CD8-positive, alpha-beta memory T cell (primary cell): ENCODE results near the gene COL9A3. TPM values are rescaled to one million over a fixed set of nuclear protein-coding genes. Genes with fewer than 3 reads are reported as not detected.

Source experiments
- CTCF ChIA-PET: fragments of 350-600 bp; sonication (Branson Sonifier 250); formaldehyde crosslinking; loops from one replicate; lab custom pipeline; 2021; ENCODE audit warnings: antibody characterized with exemption; lab: Charles Lee
- POLR2A ChIA-PET: fragments of 350-600 bp; sonication (Branson Sonifier 250); formaldehyde crosslinking; loops from one replicate; lab custom pipeline; 2021; ENCODE audit warnings: antibody characterized with exemption; lab: Charles Lee
- DNase-seq, 5 donors: peaks; one replicate each; pipeline versions ENCODE4 v3.0.0 to v3.0.0-alpha.2; 2020 to 2022; ENCODE audit warnings: mixed read lengths in 1 of 5
- H3K27ac ChIP-seq: one replicate; pipeline ENCODE4 v1.7.0; 2013; ENCODE audit warnings: low read depth, mild to moderate bottlenecking, low read length, moderate library complexity
- H3K27me3 ChIP-seq: 2 replicates; pipeline ENCODE4 v1.7.0; 2013; ENCODE audit warnings: low read length, mild to moderate bottlenecking; ENCODE audit not compliant: insufficient read depth, poor library complexity, severe bottlenecking
- H3K36me3 ChIP-seq: 2 replicates; pipeline ENCODE4 v1.7.0; 2013; ENCODE audit warnings: mild to moderate bottlenecking, low read length, moderate library complexity; ENCODE audit not compliant: insufficient read depth
- H3K4me1 ChIP-seq: 2 replicates; pipeline ENCODE4 v1.7.0; 2013; ENCODE audit warnings: mild to moderate bottlenecking, low read length, moderate library complexity; ENCODE audit not compliant: insufficient read depth
- H3K4me3 ChIP-seq: 2 replicates; pipeline ENCODE4 v1.7.0; 2013; ENCODE audit warnings: mild to moderate bottlenecking, low read length
- H3K9me3 ChIP-seq: 2 replicates; pipeline ENCODE4 v1.7.0; 2013; ENCODE audit warnings: mild to moderate bottlenecking, low read length
- H3K27ac Mint-ChIP-seq, 8 donors: one replicate each; pipeline ENCODE4 v1.8.0; 2020 to 2021; ENCODE audit warnings: mixed read lengths in 8 of 8, mild to moderate bottlenecking in 6 of 8, inconsistent platforms in 3 of 8, moderate library complexity in 3 of 8
- H3K27me3 Mint-ChIP-seq, 2 donors: one replicate each; pipeline ENCODE4 v1.8.0; 2020 to 2021; ENCODE audit warnings: mixed read lengths in 2 of 2, mild to moderate bottlenecking in 1 of 2, moderate library complexity in 1 of 2
- H3K36me3 Mint-ChIP-seq, 3 donors: one replicate each; pipeline ENCODE4 v1.8.0; 2020 to 2021; ENCODE audit warnings: mixed read lengths in 3 of 3, inconsistent platforms in 1 of 3, mild to moderate bottlenecking in 1 of 3
- H3K4me1 Mint-ChIP-seq, 3 donors: one replicate each; pipeline ENCODE4 v1.8.0; 2020 to 2021; ENCODE audit warnings: mixed read lengths in 3 of 3, inconsistent platforms in 1 of 3, mild to moderate bottlenecking in 1 of 3
- H3K4me3 Mint-ChIP-seq, 7 donors: one replicate each; pipeline ENCODE4 v1.8.0; 2020 to 2021; ENCODE audit warnings: mixed read lengths in 7 of 7, mild to moderate bottlenecking in 6 of 7, moderate library complexity in 4 of 7, inconsistent platforms in 2 of 7
- H3K9me3 Mint-ChIP-seq, 5 donors: one replicate each; pipeline ENCODE4 v1.8.0; 2020 to 2022; ENCODE audit warnings: mixed read lengths in 5 of 5, mild to moderate bottlenecking in 3 of 5, moderate library complexity in 2 of 5, inconsistent platforms in 1 of 5
- polyA plus RNA-seq: library from polyadenylated mRNA; unstranded; fragments of 300-500 nt; fragmentation: Illumina TruSeq; gene quantifications from one replicate; pipeline ENCODE4 v1.2.3, GENCODE V29; 2021
- total RNA-seq, 2 experiments: library from RNA; stranded (reverse); gene quantifications; one replicate each; pipeline ENCODE4 v1.2.3, GENCODE V29; 2021

COL9A3 gene
- total and polyA plus RNA-seq, 3 experiments from 2014 or later, result not detected

GRCh38 chr20:62816031-62816883, 593 bp upstream of the COL9A3 start:
- no peak overlapping the region for H3K27ac Mint-ChIP-seq
- no peak for DNase-seq
- Histone ChIP-seq H3K27ac (no peak overlapping the region), H3K4me1 (peaks cover 10% of the 10 kb centered on the region), H3K27me3 (peaks cover 22% of the 10 kb centered on the region), H3K9me3 (no peaks in the 10 kb centered on the region), H3K36me3 (peaks cover under 1% of the 10 kb centered on the region), H3K4me3 (no peak overlapping the region)
- peaks cover 16 to 30% of the 10 kb centered on the region in 2 donors for H3K27me3 Mint-ChIP-seq
- ChIA-PET CTCF (interaction anchor here (1.3 to 1.4 kb wide), 3 partner anchors 8 to 77 kb away, joined by 3 read pairs; no protein-coding TSS in a partner anchor), POLR2A (interaction anchor here (1.3 kb wide), 1 partner anchor 108 kb away, joined by 3 read pairs; the partner anchor contains the start of gene NTSR1)
- peaks cover 0 to 2% (median 0%) of the 10 kb centered on the region in 5 donors for H3K9me3 Mint-ChIP-seq
- peak overlapping the region in 6 of 7 donors; percentile 24 to 80 (median 48) for H3K4me3 Mint-ChIP-seq
- H3K36me3 Mint-ChIP-seq, result peaks cover 0 to 19% (median 0%) of the 10 kb centered on the region in 3 donors
- peaks cover 9 to 22% (median 10%) of the 10 kb centered on the region in 3 donors for H3K4me1 Mint-ChIP-seq

DNA sequence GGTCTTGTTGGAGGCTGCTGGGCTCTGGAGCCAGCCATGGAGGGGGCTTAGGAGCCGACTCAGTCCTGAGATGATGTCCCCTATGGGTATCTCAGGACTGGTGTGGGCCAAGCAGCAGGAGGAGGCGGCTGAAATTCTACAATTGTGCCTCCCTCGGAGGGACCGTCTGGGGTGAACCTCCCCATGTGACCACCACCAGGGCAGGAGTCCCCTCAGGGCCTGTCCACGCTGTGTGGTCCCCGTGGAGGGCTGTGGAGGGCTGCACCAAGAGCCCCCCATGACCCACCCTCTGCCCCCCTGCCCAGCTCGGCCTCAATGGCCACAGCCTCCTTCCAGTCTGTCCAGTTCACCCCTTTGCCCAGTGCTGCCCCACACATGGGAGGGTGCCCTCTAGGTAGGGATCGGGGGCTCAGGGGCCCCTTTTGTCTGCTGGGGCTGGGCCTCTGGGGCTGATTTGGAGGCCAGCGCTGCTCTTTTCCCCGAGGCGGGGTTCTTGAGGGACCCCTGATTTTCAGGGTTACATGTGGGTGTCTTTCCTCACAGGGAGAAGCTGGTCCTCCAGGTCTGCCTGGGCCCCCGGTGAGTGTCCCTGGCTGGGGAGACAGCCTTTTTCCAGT, 1.2 kb downstream of the COL9A3 start:
- Histone ChIP-seq H3K4me1 (peaks cover 10% of the 10 kb centered on the region), H3K27me3 (peaks cover 22% of the 10 kb centered on the region), H3K9me3 (no peaks in the 10 kb centered on the region), H3K27ac (no peak overlapping the region), H3K36me3 (no peaks in the 10 kb centered on the region), H3K4me3 (no peak overlapping the region)
- peaks cover 9 to 22% (median 10%) of the 10 kb centered on the region in 3 donors for H3K4me1 Mint-ChIP-seq
- ChIA-PET POLR2A (no interaction called here), CTCF (interaction anchor here (1.0 to 1.1 kb wide), 2 partner anchors 10 to 83 kb away, joined by 3 read pairs; no protein-coding TSS in a partner anchor)
- peak overlapping the region in 2 of 7 donors; percentile 15 to 17 for H3K4me3 Mint-ChIP-seq
- H3K9me3 Mint-ChIP-seq, result peaks cover 0 to 2% (median 0%) of the 10 kb centered on the region in 5 donors
- H3K36me3 Mint-ChIP-seq, result peaks cover 0 to 4% (median 0%) of the 10 kb centered on the region in 3 donors
- DNase-seq, result no peak
- peaks cover 16 to 30% of the 10 kb centered on the region in 2 donors for H3K27me3 Mint-ChIP-seq
- H3K27ac Mint-ChIP-seq, result no peak overlapping the region

DNA sequence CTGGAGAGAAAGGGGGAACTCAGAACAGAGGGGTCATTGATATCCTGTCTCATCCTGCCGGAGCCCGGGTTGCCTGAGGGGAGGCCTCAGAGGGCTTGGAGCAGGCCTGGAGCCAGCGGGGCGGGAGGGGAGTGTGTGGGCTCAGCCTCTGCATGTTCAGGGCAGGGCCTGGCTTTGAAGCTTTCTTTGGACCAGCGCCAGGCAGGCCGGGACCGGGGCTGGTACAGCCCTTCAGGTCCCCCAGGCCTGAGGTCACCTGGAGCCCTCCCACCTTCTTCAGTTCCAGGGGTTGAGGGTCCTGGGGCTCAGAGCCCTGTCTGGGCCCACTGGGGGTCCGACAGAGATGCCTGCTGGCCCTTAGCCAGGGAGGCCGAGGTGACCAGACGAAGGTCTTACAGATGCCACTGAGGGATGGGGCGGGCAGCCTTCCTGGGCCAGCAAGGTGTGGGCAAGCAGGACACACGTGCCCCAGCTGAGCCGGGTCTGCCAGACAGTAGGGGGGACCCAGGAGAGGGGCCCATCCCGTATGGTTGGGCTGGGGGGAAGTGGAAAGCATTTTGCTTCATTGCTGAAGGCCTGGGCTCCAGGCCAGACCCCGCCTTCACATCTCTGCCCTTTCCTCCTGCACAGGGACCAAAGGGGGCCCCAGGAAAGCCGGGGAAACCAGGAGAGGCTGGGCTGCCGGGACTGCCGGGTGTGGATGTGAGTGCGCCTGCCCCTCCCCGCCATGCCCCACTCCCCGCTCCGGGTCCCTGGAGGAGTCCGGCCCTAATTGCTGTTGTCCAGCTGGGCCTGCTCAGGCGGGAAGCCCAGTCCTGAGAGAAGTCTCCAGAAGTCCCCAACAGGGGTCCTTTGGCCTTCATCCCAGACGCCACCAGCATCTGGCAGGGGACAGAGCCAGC, 2.0 kb downstream of the COL9A3 start:
- CTCF ChIA-PET, result interaction anchor here (1.1 kb wide), 1 partner anchor 10 kb away, joined by 3 read pairs; no protein-coding TSS in a partner anchor
- peak overlapping the region in 1 of 7 donors; percentile 15 for H3K4me3 Mint-ChIP-seq
- no peak overlapping the region for H3K27ac Mint-ChIP-seq

DNA sequence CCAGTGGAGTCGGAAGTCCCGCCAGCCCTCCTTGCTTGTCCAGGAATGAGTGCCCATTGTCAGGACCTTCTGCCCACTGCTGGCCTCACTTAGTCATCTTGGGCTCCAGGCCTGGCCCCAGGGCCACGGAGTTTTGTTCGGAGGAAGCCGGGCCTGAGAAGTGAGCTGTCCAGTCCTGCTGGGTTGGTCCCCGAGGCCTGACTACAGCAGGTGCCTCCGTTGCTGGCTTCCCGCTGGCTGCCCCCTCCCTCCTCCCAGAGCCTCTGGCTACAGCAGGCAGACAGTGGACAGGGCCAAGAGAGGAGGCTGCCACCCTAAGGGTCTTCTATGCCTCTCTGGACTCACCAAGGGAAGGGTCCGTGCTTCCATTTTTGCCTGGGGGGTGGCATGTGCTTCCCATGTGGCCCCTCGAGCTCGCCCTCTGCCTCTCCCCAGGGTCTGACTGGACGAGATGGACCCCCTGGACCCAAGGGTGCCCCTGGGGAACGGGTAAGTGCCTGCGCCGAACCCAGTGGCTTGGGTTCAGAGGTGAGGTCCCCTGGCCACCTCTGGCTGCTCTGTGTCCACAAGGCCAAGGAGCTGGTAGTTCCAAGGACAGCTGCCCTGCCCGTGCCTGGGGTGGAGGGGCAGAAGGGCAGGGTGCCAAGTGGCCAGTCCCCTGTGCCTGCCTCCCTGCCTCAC, 2.8 kb downstream of the COL9A3 start:
- Histone ChIP-seq H3K4me1 (peaks cover 14% of the 10 kb centered on the region), H3K27me3 (peaks cover 22% of the 10 kb centered on the region), H3K4me3 (no peak overlapping the region), H3K27ac (no peak overlapping the region), H3K9me3 (no peaks in the 10 kb centered on the region), H3K36me3 (no peaks in the 10 kb centered on the region)
- POLR2A ChIA-PET, result no interaction called here
- Mint-ChIP-seq H3K27ac (no peak overlapping the region), H3K4me1 (peaks cover 9 to 18% (median 10%) of the 10 kb centered on the region in 3 donors), H3K36me3 (no peaks in the 10 kb centered on the region), H3K4me3 (no peak overlapping the region), H3K9me3 (peaks cover 0 to 2% (median 0%) of the 10 kb centered on the region in 5 donors), H3K27me3 (peaks cover 13 to 28% of the 10 kb centered on the region in 2 donors)
- DNase-seq, result no peak
- CTCF ChIA-PET, result interaction anchor here (1.5 kb wide), 1 partner anchor 11 kb away, joined by 5 read pairs; no protein-coding TSS in a partner anchor

More for the DNA sequence above, 2.0 kb downstream of the COL9A3 start:
- H3K4me3 ChIP-seq, result no peak overlapping the region
- H3K9me3 Mint-ChIP-seq, result peaks cover 0 to 2% (median 0%) of the 10 kb centered on the region in 5 donors
- H3K36me3 ChIP-seq, result no peaks in the 10 kb centered on the region
- peaks cover 22% of the 10 kb centered on the region for H3K27me3 ChIP-seq
- POLR2A ChIA-PET, result no interaction called here
- no peak overlapping the region for H3K27ac ChIP-seq
- H3K36me3 Mint-ChIP-seq, result peaks cover 0 to under 1% (median 0%) of the 10 kb centered on the region in 3 donors
- H3K4me1 Mint-ChIP-seq, result peaks cover 9 to 22% (median 10%) of the 10 kb centered on the region in 3 donors
- peaks cover 16 to 30% of the 10 kb centered on the region in 2 donors for H3K27me3 Mint-ChIP-seq
- peaks cover 10% of the 10 kb centered on the region for H3K4me1 ChIP-seq
- DNase-seq, result no peak
- no peaks in the 10 kb centered on the region for H3K9me3 ChIP-seq

DNA sequence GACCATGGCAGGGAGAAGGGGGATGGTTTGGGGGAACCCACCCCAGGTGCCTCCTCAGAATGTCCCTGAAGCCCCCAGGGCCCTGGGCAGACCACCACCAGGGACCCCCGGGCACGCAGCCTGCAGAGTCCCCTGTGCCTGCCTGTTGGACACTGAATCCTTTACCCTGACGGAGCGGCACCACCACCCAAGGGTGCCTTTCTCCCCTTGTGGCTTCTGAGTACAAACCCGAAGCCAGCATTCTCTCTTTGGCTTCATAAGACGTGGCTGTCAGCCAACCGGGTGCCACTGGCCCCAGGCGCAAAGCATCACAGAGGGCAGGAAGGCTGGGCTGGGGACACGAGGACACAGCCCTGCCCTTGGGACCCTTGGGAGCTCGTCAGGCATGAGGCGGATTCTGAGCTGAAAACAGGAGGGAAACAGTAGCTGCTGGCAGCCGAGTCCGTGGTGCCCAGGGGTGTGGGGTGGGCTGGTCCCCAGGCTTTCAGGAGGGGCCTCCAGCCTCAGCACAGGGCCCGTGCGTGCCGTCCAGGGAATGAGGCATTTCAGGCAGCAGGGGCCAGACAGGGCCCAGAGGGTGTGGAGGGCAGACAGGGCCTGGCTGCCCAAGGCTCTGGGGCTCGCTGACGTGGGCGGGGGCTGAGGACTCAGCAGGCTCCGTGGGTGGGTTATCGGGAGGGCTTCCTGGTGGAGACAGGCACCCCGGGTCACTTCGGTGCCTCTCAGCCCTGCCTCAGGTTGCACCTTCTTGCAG, 3.5 kb downstream of the COL9A3 start:
- no peaks in the 10 kb centered on the region for H3K9me3 ChIP-seq
- ChIA-PET CTCF (interaction anchor here (1.5 kb wide), 1 partner anchor 12 kb away, joined by 5 read pairs; no protein-coding TSS in a partner anchor), POLR2A (no interaction called here)
- H3K36me3 ChIP-seq, result no peaks in the 10 kb centered on the region
- H3K27ac Mint-ChIP-seq, result no peak overlapping the region
- H3K4me1 ChIP-seq, result peaks cover 16% of the 10 kb centered on the region
- H3K4me1 Mint-ChIP-seq, result peaks cover 4 to 17% (median 6%) of the 10 kb centered on the region in 3 donors
- H3K36me3 Mint-ChIP-seq, result no peaks in the 10 kb centered on the region
- peaks cover 22% of the 10 kb centered on the region for H3K27me3 ChIP-seq
- peaks cover 12 to 22% of the 10 kb centered on the region in 2 donors for H3K27me3 Mint-ChIP-seq
- H3K4me3 Mint-ChIP-seq, result no peak overlapping the region
- H3K4me3 ChIP-seq, result no peak overlapping the region
- H3K27ac ChIP-seq, result no peak overlapping the region
- no peak for DNase-seq
- peaks cover 0 to 2% (median 0%) of the 10 kb centered on the region in 5 donors for H3K9me3 Mint-ChIP-seq

DNA sequence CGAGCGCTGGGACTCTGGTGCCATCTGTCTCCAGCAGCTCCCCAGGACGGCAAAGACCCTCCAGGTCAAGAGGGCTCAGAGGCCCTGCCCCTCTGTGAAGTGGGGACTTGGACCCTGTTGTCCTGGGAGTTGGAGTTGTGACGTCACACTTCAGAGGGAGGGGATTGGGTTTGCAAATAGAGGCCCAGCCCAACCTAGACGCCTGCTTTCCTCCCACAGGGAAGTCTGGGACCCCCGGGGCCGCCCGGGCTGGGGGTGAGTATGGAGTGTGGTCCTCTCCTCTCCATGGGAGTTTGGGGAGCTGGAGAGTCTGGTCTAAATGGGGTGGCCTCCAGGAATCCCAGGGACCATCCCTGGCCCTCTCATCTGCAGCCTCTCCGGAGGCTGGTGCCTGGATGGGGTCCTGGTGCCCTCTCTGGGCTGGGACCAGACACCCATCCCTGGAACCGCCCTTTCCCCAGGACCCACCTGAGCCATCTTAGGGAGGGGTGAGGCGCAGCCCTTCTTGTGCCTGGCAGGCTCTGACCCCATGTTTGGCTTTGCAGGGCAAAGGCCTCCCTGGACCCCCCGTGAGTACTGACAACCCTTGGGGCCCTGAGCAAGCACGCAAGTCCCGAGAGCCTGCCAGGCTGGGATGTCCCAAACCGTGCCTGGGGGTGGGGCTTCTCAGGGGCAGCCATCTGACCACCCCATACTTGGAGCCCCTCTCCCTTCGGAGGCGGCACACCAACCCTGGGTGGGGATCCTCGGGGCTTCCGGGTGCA, 4.3 kb downstream of the COL9A3 start:
- Histone ChIP-seq H3K27me3 (peaks cover 18% of the 10 kb centered on the region), H3K9me3 (no peaks in the 10 kb centered on the region), H3K4me3 (no peak overlapping the region), H3K27ac (no peak overlapping the region), H3K4me1 (peaks cover 10% of the 10 kb centered on the region), H3K36me3 (no peaks in the 10 kb centered on the region)
- ChIA-PET POLR2A (no interaction called here), CTCF (interaction anchor here (1.5 kb wide), 1 partner anchor 13 kb away, joined by 5 read pairs; no protein-coding TSS in a partner anchor)
- H3K9me3 Mint-ChIP-seq, result no peaks in the 10 kb centered on the region
- H3K4me1 Mint-ChIP-seq, result peaks cover 0 to 10% (median 1%) of the 10 kb centered on the region in 3 donors
- no peak for DNase-seq
- H3K27ac Mint-ChIP-seq, result no peak overlapping the region
- H3K27me3 Mint-ChIP-seq, result peaks cover 7 to 14% of the 10 kb centered on the region in 2 donors
- no peak overlapping the region for H3K4me3 Mint-ChIP-seq
- no peaks in the 10 kb centered on the region for H3K36me3 Mint-ChIP-seq
